Measurements from ENCODE around the gene FUT6.

The FUT6 gene

DNA sequence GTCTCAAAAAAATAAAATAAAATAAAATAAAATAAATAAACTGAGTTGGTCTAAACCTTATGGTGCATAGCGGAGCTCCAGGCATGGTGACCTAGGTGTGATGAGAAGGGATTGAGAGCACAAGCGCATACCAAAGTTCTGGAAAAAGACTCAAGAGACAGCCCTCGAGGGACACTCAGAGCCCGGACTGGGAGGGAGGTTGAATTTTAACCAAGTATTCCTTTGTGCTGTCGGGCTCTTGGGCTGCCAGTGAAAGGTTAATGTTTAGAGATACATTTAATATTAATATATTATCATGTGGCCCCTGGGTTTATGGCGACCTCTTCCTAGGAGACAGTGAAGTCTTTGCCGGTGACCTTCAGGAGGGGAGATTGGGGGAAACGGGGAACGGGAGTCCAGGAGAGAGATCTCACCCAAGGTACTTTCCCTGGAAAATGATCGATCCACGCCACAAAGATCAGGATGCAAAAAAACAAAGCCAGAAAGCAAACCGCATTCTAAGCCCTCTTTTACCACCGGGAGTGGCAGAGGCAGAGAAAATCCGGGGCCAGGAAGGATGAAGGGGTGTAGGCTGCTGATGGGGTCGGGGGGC is 1.6 kb downstream of the FUT6 start:
- no peak for TF ChIP-seq CTCF (IDR thresholded peaks at IDR 0.05; ENCODE audit: low read depth, low read length)

GRCh38 chr19:5832527-5833216 is 6.8 kb downstream of the FUT6 start:
- DNase-seq (ENCODE audit: extremely low read depth, low read depth): no peak
- no peak for TF ChIP-seq CTCF (IDR thresholded peaks at IDR 0.05; ENCODE audit: low read depth, low read length)

More for the DNA sequence above, 1.6 kb downstream of the FUT6 start:
- no peak for DNase-seq (ENCODE audit: extremely low read depth, low read depth)

DNA sequence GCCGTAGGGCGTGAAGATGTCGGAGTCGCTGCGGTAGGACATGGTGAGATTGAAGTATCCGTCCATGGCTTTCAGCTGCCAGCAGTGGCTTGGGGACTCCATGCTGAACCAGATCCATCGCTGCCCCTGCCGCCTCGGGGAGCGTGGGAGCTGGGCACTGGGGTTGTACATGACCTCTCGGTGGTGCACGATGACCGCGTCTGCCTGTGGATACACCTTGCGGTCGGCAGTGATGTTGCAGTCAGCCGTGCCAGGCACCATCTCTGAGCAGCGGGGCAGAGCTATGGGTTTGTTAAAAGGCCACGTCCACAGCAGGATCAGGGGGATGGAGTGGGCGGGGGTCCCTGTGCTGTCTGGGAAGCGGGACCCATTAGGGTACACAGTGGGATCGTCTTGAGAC is 7.4 kb downstream of the FUT6 start:
- no peak for DNase-seq (ENCODE audit: extremely low read depth, low read depth)
- no peak for TF ChIP-seq CTCF (IDR thresholded peaks at IDR 0.05; ENCODE audit: low read depth, low read length)

- no peak for TF ChIP-seq CTCF (IDR thresholded peaks at IDR 0.05; ENCODE audit: low read depth, low read length)
- no peak for DNase-seq (ENCODE audit: extremely low read depth, low read depth)
Measured at GRCh38 chr19:5831159-5831558, 8.3 kb downstream of the FUT6 start.

DNA sequence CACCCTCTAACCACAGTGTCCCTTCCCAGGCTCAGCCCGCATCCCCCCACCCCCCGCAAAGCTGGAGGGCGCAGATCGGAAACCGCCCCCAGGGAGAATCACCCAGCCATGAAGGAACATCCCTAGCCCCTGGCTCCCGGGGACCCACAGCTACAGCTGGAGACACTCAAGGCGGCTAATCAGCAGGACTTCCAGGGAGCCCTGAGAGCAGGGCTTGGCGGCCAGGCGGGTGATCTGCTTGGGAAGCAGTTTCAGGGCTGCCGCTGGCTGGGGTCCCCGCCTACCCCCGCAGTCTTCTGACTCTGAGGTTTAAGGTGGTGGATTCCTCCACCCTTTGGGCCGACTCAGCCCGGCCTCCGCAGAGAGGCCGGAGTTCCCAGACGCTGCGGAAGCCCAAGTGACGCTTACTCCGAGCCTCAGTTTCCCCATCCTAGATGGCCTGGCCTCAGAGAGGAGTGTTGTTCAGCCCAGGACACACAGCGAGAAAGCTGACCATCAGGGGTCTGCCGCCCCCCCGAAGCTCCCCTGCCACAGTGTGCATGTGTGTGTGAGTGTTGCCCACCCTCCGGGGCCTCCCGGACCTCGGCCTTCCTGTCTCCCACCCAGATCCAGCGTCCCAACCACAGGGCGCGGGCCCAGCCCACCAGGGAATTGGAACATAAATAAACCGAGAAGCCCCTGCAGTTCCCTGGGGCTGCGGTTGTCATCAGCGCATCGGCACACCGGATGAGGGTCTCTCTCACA is 9.8 kb downstream of the FUT6 start:
- TF ChIP-seq CTCF (IDR thresholded peaks at IDR 0.05; ENCODE audit: low read depth, low read length): no peak
- DNase-seq (ENCODE audit: extremely low read depth, low read depth): no peak

DNA sequence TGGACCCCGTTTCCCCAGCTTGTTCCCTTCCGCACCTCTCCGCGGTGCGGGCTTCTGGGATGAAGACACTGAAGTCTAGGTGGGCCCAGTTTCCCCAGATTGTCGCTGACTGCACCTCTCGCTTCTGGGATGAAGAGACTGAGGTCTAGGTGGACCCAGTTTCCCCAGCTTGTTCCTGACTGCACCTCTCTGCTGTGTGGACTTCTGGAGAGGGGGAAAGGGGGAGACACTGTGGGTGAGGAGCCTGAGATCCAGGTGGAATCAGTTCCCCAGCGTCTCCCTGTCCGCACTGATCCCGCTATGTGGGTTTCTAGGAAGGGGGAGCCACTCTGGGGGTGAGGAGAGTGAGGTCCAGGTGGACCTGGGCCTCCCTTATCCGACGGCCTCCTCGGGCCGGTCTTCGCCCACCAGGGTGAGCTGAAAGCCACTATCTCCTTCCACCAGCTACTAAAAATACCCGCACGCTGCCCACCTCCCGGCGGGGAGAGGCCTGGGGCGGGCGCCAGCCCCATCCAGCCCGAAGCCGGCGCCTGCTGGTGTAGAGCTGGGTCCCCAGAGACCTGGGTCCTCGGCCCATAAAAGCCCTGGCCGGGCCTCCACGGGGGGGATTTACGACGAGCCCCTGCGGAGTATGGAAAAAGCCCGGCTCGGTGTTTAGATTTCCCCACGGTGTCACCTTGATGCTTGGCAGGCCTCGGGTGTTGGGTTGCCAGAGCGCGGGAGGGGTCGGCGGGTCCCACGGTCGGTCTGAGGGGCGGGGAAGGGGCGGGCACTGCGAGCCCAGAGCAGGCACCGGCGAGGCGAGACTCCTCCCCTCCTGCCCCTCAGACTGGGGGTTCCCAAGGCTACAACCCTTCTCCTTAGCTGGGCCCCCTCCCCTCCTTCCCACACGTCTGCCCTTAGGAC is 10.6 kb downstream of the FUT6 start:
- DNase-seq (ENCODE audit: extremely low read depth, low read depth): no peak
- TF ChIP-seq CTCF (IDR thresholded peaks at IDR 0.05; ENCODE audit: low read depth, low read length): no peak
